Heart right ventricle (tissue), 16 donors: ENCODE results near the gene EPHA5. TPM values are rescaled to one million over a fixed set of nuclear protein-coding genes. Genes with fewer than 3 reads are reported as not detected.

Experiments
- ATAC-seq, 8 donors: fragments of 200-7000 bp; cut with Tn5 transposase; one replicate each; pipeline ENCODE4 v1.9.1; 2020; ENCODE audit warnings: mild to moderate bottlenecking in 8 of 8, moderate library complexity in 8 of 8, moderate number of reproducible peaks in 1 of 8
- DNase-seq, 2 donors: peaks; one replicate each; pipeline ENCODE4 v3.0.0-alpha.2; 2020
- H3K27ac ChIP-seq, 10 donors: fragments of 200-600 bp; sonication (generic) in 2 of 10; one replicate each; pipeline versions ENCODE4 v1.5.0 to v1.8.0; 2020 to 2022; ENCODE audit warnings: mild to moderate bottlenecking in 3 of 10
- H3K27me3 ChIP-seq, 7 donors: fragments of 200-600 bp; one replicate each; pipeline ENCODE4 v1.8.0; 2021 to 2022; ENCODE audit warnings: mild to moderate bottlenecking in 2 of 7
- H3K36me3 ChIP-seq, 9 donors: fragments of 200-600 bp; sonication (generic) in 1 of 9; one replicate each; pipeline versions ENCODE4 v1.5.0 to v1.8.0; 2020 to 2022; ENCODE audit warnings: mild to moderate bottlenecking in 2 of 9
- H3K4me1 ChIP-seq, 9 donors: fragments of 200-600 bp; sonication (generic) in 1 of 9; one replicate each; pipeline versions ENCODE4 v1.5.0 to v1.8.0; 2020 to 2022; ENCODE audit warnings: mild to moderate bottlenecking in 4 of 9
- H3K4me3 ChIP-seq, 10 donors: fragments of 200-600 bp; sonication (generic) in 2 of 10; one replicate each; pipeline versions ENCODE4 v1.5.0 to v1.8.0; 2020 to 2022; ENCODE audit warnings: mild to moderate bottlenecking in 7 of 10, moderate library complexity in 2 of 10
- H3K9me3 ChIP-seq, 11 donors: fragments of 200-600 bp in 10 of 11; sonication (generic) in 2 of 11; one replicate each; pipeline versions ENCODE4 v1.5.0 to v1.8.0; 2013 to 2022; ENCODE audit warnings: mild to moderate bottlenecking in 2 of 11, control low read depth in 1 of 11, moderate library complexity in 1 of 11
- WGBS, 2 donors: extraction: QIAGEN DNeasy Blood & Tissue Kit; methylation state at CpG; one replicate each; pipeline ENCODE4 v1.1.7; 2013; ENCODE audit warnings: inconsistent platforms in 1 of 2; 5-methylcytosine and 5-hydroxymethylcytosine counted together
- intact Hi-C, 10 donors: fragments of 100-400 bp; cut with DNase I; formaldehyde crosslinking; loops; one replicate each; pipeline versions ENCODE4 v1.11.1 to v1.14.2; 2022
- polyA plus RNA-seq, 2 donors: library from polyadenylated mRNA; stranded (reverse); fragments of 200-250 nt; gene quantifications; one replicate each; pipeline ENCODE4 v1.2.3, GENCODE V29; 2013
- total RNA-seq, 10 donors: library from RNA; stranded (reverse); fragmentation: NEBNext Ultra II Directional in 3 of 10; extraction: Animal tissue kit (Norgen Biotek cat#: 25700) in 3 of 10; gene quantifications; one replicate each; pipeline versions ENCODE4 v1.2.1 to v1.2.4, GENCODE V29; 2021 to 2023
- TF ChIP-seq, protein P1 (sequence below), 9 donors: fragments of 200-600 bp; sonication (generic) in 2 of 9; IDR thresholded peaks; one replicate each; pipeline versions ENCODE4 v1.5.0 to v1.8.0; 2021 to 2022; ENCODE audit warnings: antibody characterized with exemption in 9 of 9, mild to moderate bottlenecking in 5 of 9, moderate library complexity in 1 of 9
- donor health status: Arrhythmogenic right ventricular cardiomyopathy.
- donor health status: ischemic (EF 13 %, LVEDD 7.1; RV severe dilation, severe dysfunction).
- donor health status: healthy with polysubstance abuse.
- donor health status: DM: no; HTN: yes; CAD: no.
- donor health status: DM: no; HTN: no; CAD: no.
- donor health status: ischemic (EF 25% LVEDD 6.9; RV normal size, moderate dysfunction).
- donor health status: ischemic (EF 25% LVEDD 5.7; RV mildly dilated, moderate dysfunction).
- donor health status: healthy.
- donor health status: DM: yes; HTN: yes; CAD: no.
- donor health status: Ischemic cardiomyopathy.
- donor health status: ischemic (EF 35%, LVEDD 5.7; RV mildly dilated, moderate dysfunction).
- donor health status: nonischemic (EF 11% LVEDD 7.7; RV severe dilation, severe dysfunction).
- donor health status: DM: yes; HTN: yes; CAD: no.
- donor health status: PGD.
- donor health status: ischemic (EF 29% LVEDD 5.4; RV normal size, mild dysfunction).
- donor health status: nonischemic (EF 23%, LVEDD 6.1; RV moderate dilation, normal function).

Gene EPHA5
- total and polyA plus RNA-seq, 12 donors, result under 0.01 to 0.37 (median 0.08) TPM; not detected in 1

DNA sequence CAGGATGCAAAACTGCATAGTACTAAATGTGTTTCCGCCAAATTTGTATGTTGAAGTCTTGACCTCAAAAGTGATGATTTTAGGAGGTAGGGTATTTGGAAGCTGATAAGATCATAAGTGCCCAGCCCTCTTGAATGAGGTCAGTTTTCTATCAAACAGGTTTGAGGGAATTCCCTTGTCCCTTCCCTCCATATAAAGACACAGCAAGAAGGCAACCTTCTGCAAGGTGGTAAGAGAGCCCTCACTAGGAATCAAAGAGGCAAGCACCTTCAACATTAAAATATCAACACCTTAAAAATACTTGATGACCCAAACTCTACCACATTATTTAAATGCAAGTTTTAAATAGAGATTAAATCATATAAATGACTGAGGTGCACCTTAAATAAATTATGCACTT, 288.6 kb downstream of the EPHA5 start:
- intact Hi-C loops, result no loop called here
- Histone ChIP-seq H3K27ac (no peak overlapping the region), H3K9me3 (peaks cover 0 to 4% (median 0%) of the 10 kb centered on the region in 11 donors), H3K36me3 (no peaks in the 10 kb centered on the region), H3K4me1 (no peaks in the 10 kb centered on the region), H3K27me3 (no peaks in the 10 kb centered on the region), H3K4me3 (no peak overlapping the region)
- DNase-seq (no peak), ATAC-seq (no peak)
- TF ChIP-seq, protein P1, sequence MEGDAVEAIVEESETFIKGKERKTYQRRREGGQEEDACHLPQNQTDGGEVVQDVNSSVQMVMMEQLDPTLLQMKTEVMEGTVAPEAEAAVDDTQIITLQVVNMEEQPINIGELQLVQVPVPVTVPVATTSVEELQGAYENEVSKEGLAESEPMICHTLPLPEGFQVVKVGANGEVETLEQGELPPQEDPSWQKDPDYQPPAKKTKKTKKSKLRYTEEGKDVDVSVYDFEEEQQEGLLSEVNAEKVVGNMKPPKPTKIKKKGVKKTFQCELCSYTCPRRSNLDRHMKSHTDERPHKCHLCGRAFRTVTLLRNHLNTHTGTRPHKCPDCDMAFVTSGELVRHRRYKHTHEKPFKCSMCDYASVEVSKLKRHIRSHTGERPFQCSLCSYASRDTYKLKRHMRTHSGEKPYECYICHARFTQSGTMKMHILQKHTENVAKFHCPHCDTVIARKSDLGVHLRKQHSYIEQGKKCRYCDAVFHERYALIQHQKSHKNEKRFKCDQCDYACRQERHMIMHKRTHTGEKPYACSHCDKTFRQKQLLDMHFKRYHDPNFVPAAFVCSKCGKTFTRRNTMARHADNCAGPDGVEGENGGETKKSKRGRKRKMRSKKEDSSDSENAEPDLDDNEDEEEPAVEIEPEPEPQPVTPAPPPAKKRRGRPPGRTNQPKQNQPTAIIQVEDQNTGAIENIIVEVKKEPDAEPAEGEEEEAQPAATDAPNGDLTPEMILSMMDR (IDR thresholded peaks at IDR 0.05), result no peak
- 53 to 95% methylated on average over 1 of the region's 1 CpG for WGBS, 2 donors

DNA sequence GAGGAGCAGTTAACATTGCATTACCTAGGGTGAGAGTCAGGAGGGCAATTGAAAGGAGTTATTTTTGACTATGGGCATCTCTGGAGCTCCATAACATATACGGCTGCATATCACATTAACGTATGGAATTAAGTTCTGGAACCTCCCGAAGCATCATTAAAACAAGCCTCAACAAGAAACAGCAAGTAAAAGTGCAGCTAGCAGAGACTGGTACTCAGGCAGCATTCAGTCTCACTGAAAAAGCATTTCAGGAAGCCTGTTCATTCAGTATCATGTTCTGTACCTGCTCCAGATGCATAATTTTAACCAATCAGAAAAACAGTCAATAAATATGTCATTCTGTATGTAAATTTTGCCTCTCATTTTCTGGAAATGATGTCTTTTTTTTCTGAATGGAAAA, 299.6 kb downstream of the EPHA5 start:
- TF ChIP-seq, protein P1 (IDR thresholded peaks at IDR 0.05), result no peak
- Histone ChIP-seq H3K4me3 (no peak overlapping the region), H3K9me3 (no peaks in the 10 kb centered on the region), H3K36me3 (no peaks in the 10 kb centered on the region), H3K4me1 (no peaks in the 10 kb centered on the region), H3K27ac (no peak overlapping the region), H3K27me3 (no peaks in the 10 kb centered on the region)
- no peak for ATAC-seq
- DNase-seq, result no peak
- 76 to 82% methylated on average over 3 of the region's 3 CpGs for WGBS, 2 donors
- intact Hi-C loops, result no loop called here

DNA sequence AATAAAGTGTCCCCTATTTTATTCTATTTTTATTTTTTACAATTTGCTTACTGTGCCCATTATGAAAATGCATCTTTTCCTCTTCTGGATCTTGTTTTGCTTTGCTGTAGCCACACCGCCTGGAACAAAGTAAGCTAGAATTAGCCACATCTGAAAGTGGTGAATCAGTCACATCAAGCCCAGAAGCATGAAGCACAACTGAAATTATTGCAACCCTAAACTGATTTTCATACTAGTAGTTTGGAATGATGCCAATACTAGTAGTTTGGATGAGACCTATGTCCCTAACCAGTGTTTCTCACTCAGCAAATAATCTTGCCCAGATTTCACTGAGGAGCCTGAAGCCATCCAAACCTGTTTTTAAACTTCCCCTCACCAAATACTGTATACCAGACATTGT, 303.0 kb downstream of the EPHA5 start:
- no peak for ATAC-seq

DNA sequence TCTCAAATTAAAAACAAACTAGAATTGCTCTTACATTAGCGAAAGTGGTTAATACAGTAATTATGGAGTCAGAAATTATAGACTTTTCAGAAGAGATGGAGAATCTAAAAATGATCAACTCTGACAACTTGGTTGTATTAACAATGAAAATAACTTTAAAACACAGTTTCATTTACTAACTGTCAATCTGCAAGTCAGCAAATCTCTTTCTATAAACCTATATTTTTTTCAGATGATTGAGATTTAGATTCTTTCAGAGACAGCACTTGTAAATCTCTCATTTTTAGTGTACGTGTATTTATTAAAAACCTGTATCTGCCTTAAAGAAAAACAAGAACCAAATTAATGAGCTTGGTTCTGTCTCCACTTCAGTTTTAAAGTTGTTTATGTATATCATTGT, 311.4 kb downstream of the EPHA5 start:
- ATAC-seq (no peak), DNase-seq (no peak)
- Histone ChIP-seq H3K9me3 (no peaks in the 10 kb centered on the region), H3K27me3 (no peaks in the 10 kb centered on the region), H3K4me3 (no peak overlapping the region), H3K27ac (no peak overlapping the region), H3K4me1 (no peaks in the 10 kb centered on the region), H3K36me3 (no peaks in the 10 kb centered on the region)
- TF ChIP-seq, protein P1 (IDR thresholded peaks at IDR 0.05), result no peak
- intact Hi-C loops, result no loop called here
- 90 to 92% methylated on average over 2 of the region's 2 CpGs for WGBS, 2 donors

More for the DNA sequence above, 303.0 kb downstream of the EPHA5 start:
- 85 to 91% methylated on average over 1 of the region's 1 CpG for WGBS, 2 donors
- Histone ChIP-seq H3K27ac (no peak overlapping the region), H3K36me3 (no peaks in the 10 kb centered on the region), H3K4me1 (no peaks in the 10 kb centered on the region), H3K9me3 (no peaks in the 10 kb centered on the region), H3K4me3 (no peak overlapping the region), H3K27me3 (no peaks in the 10 kb centered on the region)
- intact Hi-C loops, result no loop called here
- TF ChIP-seq, protein P1 (IDR thresholded peaks at IDR 0.05), result no peak
- DNase-seq, result no peak
